ENCODE measurements around the gene SGCD.
"Not testable (repeated sequence)": the region's sequence is repeated elsewhere in the genome, so short reads cannot be mapped to it uniquely, and the experiment has no call there.

SGCD gene

GRCh38 chr5:156593546-156593945 lies 266.6 kb downstream of the SGCD start:
- ChIA-PET CTCF (no interaction called here), POLR2A (no interaction called here)
- H3K4me3 ChIP-seq (ENCODE audit: low read depth, low read length) = no peak overlapping the region
- TF ChIP-seq, protein P1, sequence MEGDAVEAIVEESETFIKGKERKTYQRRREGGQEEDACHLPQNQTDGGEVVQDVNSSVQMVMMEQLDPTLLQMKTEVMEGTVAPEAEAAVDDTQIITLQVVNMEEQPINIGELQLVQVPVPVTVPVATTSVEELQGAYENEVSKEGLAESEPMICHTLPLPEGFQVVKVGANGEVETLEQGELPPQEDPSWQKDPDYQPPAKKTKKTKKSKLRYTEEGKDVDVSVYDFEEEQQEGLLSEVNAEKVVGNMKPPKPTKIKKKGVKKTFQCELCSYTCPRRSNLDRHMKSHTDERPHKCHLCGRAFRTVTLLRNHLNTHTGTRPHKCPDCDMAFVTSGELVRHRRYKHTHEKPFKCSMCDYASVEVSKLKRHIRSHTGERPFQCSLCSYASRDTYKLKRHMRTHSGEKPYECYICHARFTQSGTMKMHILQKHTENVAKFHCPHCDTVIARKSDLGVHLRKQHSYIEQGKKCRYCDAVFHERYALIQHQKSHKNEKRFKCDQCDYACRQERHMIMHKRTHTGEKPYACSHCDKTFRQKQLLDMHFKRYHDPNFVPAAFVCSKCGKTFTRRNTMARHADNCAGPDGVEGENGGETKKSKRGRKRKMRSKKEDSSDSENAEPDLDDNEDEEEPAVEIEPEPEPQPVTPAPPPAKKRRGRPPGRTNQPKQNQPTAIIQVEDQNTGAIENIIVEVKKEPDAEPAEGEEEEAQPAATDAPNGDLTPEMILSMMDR (IDR thresholded peaks at IDR 0.05; ENCODE audit: insufficient read depth, low read length, missing control alignments) = no peak
- no peak for DNase-seq (ENCODE audit: low read depth, low spot score)

DNA sequence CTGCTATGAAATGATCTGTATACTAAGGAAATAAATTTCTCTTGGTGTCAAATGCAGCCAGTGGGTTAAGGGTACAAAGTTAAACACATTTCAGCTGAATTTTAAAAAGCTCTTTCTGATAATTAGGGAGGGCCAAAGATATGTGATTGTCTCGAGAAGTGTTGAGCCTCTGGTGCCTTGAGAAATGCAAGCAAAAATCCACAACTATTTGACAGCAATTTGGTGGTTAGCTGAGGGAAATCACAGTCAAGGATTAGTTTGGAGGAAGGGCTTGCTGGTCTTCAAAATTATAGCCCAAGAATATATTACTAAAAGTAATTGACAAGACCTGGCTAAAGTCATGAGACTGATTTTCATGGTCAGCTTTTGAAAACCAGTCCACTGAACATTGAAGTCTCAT lies 267.4 kb downstream of the SGCD start:
- CTCF ChIA-PET = no interaction called here
- POLR2A ChIA-PET = no interaction called here
- H3K4me3 ChIP-seq (ENCODE audit: low read depth, low read length) = no peak overlapping the region
- TF ChIP-seq, protein P1 (IDR thresholded peaks at IDR 0.05; ENCODE audit: insufficient read depth, low read length, missing control alignments) = no peak
- DNase-seq (ENCODE audit: low read depth, low spot score) = no peak

GRCh38 chr5:156595132-156595787 lies 268.3 kb downstream of the SGCD start:
- CTCF ChIA-PET = no interaction called here
- POLR2A ChIA-PET = no interaction called here

DNA sequence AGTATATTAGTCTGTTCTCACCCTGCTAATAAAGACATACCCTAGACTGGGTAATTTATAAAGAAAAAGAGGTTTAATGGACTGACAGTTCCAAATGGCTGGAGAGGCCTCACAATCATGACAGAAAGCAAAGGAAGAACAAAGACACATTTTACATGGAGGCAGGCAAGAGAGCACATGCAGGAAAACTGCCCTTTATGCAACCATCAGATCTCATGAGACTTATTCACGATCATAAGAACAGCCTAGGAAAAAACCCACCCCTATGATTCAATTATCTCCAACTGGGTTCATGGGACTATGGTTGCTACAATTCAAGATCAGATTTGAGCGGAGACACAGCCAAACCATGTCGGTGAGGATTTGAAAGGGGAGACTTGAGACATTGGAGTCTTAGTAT lies 270.3 kb downstream of the SGCD start:
- DNase-seq (ENCODE audit: low read depth, low spot score) = no peak
- TF ChIP-seq, protein P1 (IDR thresholded peaks at IDR 0.05; ENCODE audit: insufficient read depth, low read length, missing control alignments) = no peak
- POLR2A ChIA-PET = no interaction called here
- CTCF ChIA-PET = no interaction called here
- no peak overlapping the region for H3K4me3 ChIP-seq (ENCODE audit: low read depth, low read length)

More at GRCh38 chr5:156595132-156595787, 268.3 kb downstream of the SGCD start:
- DNase-seq (ENCODE audit: low read depth, low spot score) = no peak
- H3K4me3 ChIP-seq (ENCODE audit: low read depth, low read length) = no peak overlapping the region
- TF ChIP-seq, protein P1 (IDR thresholded peaks at IDR 0.05; ENCODE audit: insufficient read depth, low read length, missing control alignments) = no peak

- no peak for DNase-seq (ENCODE audit: low read depth, low spot score)
- CTCF ChIA-PET = no interaction called here
- POLR2A ChIA-PET = no interaction called here
- TF ChIP-seq, protein P1 (IDR thresholded peaks at IDR 0.05; ENCODE audit: insufficient read depth, low read length, missing control alignments) = no peak
- no peak overlapping the region for H3K4me3 ChIP-seq (ENCODE audit: low read depth, low read length)
Observed at GRCh38 chr5:156598964-156599363, 272.0 kb downstream of the SGCD start.

DNA sequence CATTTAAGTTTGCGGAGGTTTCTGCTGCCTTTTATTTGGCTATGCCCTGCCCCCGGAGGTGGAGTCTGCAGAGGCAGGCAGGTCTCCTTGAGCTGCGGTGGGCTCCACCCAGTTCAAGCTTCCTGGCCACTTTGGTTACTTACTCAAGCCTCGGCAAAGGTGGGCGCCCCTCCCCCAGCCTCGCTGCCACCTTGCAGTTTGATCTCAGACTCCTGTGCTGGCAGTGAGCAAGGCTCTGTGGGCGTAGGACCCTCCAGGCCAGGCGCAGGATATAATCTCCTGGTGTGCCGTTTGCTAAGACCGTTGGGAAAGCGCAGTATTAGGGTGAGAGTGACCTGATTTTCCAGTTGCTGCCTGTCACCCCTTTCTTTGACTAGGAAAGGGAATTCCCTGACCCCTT lies 283.6 kb downstream of the SGCD start:
- DNase-seq (ENCODE audit: low read depth, low spot score); H3K4me3 ChIP-seq (ENCODE audit: low read depth, low read length); CTCF ChIA-PET; POLR2A ChIA-PET: not testable (repeated sequence)

DNA sequence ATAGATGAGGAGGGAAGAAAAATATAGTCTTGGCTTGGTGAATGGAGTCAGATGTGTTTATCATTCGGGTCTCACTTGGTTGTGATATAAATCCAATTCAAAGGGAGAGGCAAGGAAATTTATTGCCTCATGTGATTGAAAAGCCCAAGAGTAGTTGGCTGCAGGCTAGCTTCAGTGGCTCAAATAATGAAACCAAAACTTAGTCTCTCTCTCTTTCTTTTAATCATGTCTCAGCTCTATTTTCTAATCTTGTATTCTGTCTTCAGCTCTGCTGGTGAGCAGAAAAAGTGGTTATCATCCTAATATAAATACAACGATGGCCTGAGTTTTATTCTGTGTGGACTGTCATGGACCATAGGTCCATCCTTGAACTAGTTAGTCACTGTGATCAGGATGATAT lies 288.9 kb downstream of the SGCD start:
- ChIA-PET POLR2A (no interaction called here), CTCF (no interaction called here)
- TF ChIP-seq, protein P1 (IDR thresholded peaks at IDR 0.05; ENCODE audit: insufficient read depth, low read length, missing control alignments) = no peak
- no peak for DNase-seq (ENCODE audit: low read depth, low spot score)
- H3K4me3 ChIP-seq (ENCODE audit: low read depth, low read length) = no peak overlapping the region

All from AG04449 (cell line).